Adipose tissue (tissue), 3 donors: ENCODE measurements around the gene PTPRD. TPM values are rescaled to one million over a fixed set of nuclear protein-coding genes. Genes with fewer than 3 reads are reported as not detected.

Source experiments
- H3K27ac ChIP-seq: one replicate; pipeline ENCODE4 v1.5.1; 2013; ENCODE audit warnings: low read depth, low read length
- WGBS, 3 donors: extraction: QIAGEN DNeasy Blood & Tissue Kit; methylation state at CpG; one replicate each; pipeline ENCODE4 v1.1.7; 2013; 5-methylcytosine and 5-hydroxymethylcytosine counted together
- polyA plus RNA-seq, 3 donors: library from polyadenylated mRNA; stranded (reverse); fragments of 200-250 nt; gene quantifications; one replicate each; pipeline ENCODE4 v1.2.3, GENCODE V29; 2013
- donor health status: healthy with polysubstance abuse.
- donor health status: Bipolar disorder and iron deficiency.
- donor health status: healthy.

Gene PTPRD
- polyA plus RNA-seq, 3 donors = 1.4 to 3.9 (median 2.1) TPM

GRCh38 chr9:8815219-8815618 lies 1797.6 kb downstream of the PTPRD start:
- no peak overlapping the region for H3K27ac ChIP-seq
- WGBS, 3 donors = 82 to 90% (median 86%) methylated on average over 1 of the region's 1 CpG

GRCh38 chr9:8812888-8813287 lies 1799.9 kb downstream of the PTPRD start:
- no peak overlapping the region for H3K27ac ChIP-seq
- WGBS, 3 donors = 29 to 79% (median 68%) methylated on average over 6 of the region's 6 CpGs

GRCh38 chr9:8809741-8810140 lies 1803.1 kb downstream of the PTPRD start:
- 54 to 80% (median 75%) methylated on average over 3 of the region's 3 CpGs for WGBS, 3 donors
- no peak overlapping the region for H3K27ac ChIP-seq

GRCh38 chr9:8806150-8806549 lies 1806.7 kb downstream of the PTPRD start:
- no peak overlapping the region for H3K27ac ChIP-seq
- WGBS, 3 donors = 89 to 97% (median 89%) methylated on average over 2 of the region's 2 CpGs

GRCh38 chr9:8804613-8805012 lies 1808.2 kb downstream of the PTPRD start:
- 78 to 85% (median 83%) methylated on average over 3 of the region's 3 CpGs for WGBS, 3 donors
- H3K27ac ChIP-seq = no peak overlapping the region

GRCh38 chr9:8802242-8802641 lies 1810.6 kb downstream of the PTPRD start:
- WGBS, 3 donors = 80 to 90% (median 88%) methylated on average over 4 of the region's 4 CpGs
- no peak overlapping the region for H3K27ac ChIP-seq

- WGBS, 3 donors = 71 to 82% (median 75%) methylated on average over 3 of the region's 3 CpGs
These were observed 1812.6 kb downstream of the PTPRD start for GRCh38 chr9:8800196-8800595.

GRCh38 chr9:8799615-8800014 lies 1813.2 kb downstream of the PTPRD start:
- H3K27ac ChIP-seq = no peak overlapping the region

More at GRCh38 chr9:8800196-8800595, 1812.6 kb downstream of the PTPRD start:
- no peak overlapping the region for H3K27ac ChIP-seq

- no peak overlapping the region for H3K27ac ChIP-seq
These were observed 1813.6 kb downstream of the PTPRD start for GRCh38 chr9:8799206-8799605.

GRCh38 chr9:8784838-8785237 lies 1828.0 kb downstream of the PTPRD start:
- WGBS, 3 donors = 41 to 71% (median 54%) methylated on average over 2 of the region's 2 CpGs
- no peak overlapping the region for H3K27ac ChIP-seq

- no peak overlapping the region for H3K27ac ChIP-seq
- WGBS, 3 donors = 55 to 68% (median 64%) methylated on average over 6 of the region's 6 CpGs
These were observed 1828.9 kb downstream of the PTPRD start for GRCh38 chr9:8783941-8784340.

GRCh38 chr9:8782237-8782636 lies 1830.6 kb downstream of the PTPRD start:
- WGBS, 3 donors = 96 to 100% (median 99%) methylated on average over 5 of the region's 5 CpGs
- H3K27ac ChIP-seq = no peak overlapping the region

GRCh38 chr9:8781458-8781857 lies 1831.3 kb downstream of the PTPRD start:
- no peak overlapping the region for H3K27ac ChIP-seq
- WGBS, 3 donors = 47 to 62% (median 56%) methylated on average over 1 of the region's 1 CpG

GRCh38 chr9:8780386-8780785 lies 1832.4 kb downstream of the PTPRD start:
- H3K27ac ChIP-seq = no peak overlapping the region
- WGBS, 3 donors = 61 to 96% (median 88%) methylated on average over 3 of the region's 3 CpGs

GRCh38 chr9:8779478-8779877 lies 1833.3 kb downstream of the PTPRD start:
- WGBS, 3 donors = 53 to 89% (median 88%) methylated on average over 4 of the region's 4 CpGs
- no peak overlapping the region for H3K27ac ChIP-seq

GRCh38 chr9:8778356-8778755 lies 1834.4 kb downstream of the PTPRD start:
- H3K27ac ChIP-seq = no peak overlapping the region
- 86 to 93% (median 87%) methylated on average over 6 of the region's 6 CpGs for WGBS, 3 donors

GRCh38 chr9:8772302-8772701 lies 1840.5 kb downstream of the PTPRD start:
- no peak overlapping the region for H3K27ac ChIP-seq
- 92 to 100% (median 93%) methylated on average over 1 of the region's 1 CpG for WGBS, 3 donors

- no peak overlapping the region for H3K27ac ChIP-seq
- WGBS, 3 donors = 19 to 74% (median 67%) methylated on average over 4 of the region's 4 CpGs
These were observed 1843.6 kb downstream of the PTPRD start for GRCh38 chr9:8769153-8769552.

- H3K27ac ChIP-seq = no peak overlapping the region
- WGBS, 3 donors = 62 to 77% (median 77%) methylated on average over 3 of the region's 3 CpGs
These were observed 1846.7 kb downstream of the PTPRD start for GRCh38 chr9:8766096-8766495.

- WGBS, 3 donors = 86 to 88% (median 88%) methylated on average over 1 of the region's 1 CpG
These were observed 1848.8 kb downstream of the PTPRD start for GRCh38 chr9:8764051-8764450.

GRCh38 chr9:8762479-8763085 lies 1850.2 kb downstream of the PTPRD start:
- WGBS, 3 donors = 64 to 85% (median 75%) methylated on average over 6 of the region's 6 CpGs
- no peak overlapping the region for H3K27ac ChIP-seq

More at GRCh38 chr9:8764051-8764450, 1848.8 kb downstream of the PTPRD start:
- H3K27ac ChIP-seq = no peak overlapping the region
